IMR-90 (cell line): ENCODE measurements around the gene ZNF684. TPM values are rescaled to one million over a fixed set of nuclear protein-coding genes. Genes with fewer than 3 reads are reported as not detected.
A peak's percentile ranks its signal among the peaks of the same experiment; 100 is the strongest.

Experiments used
- ATAC-seq: fragments of 200-7000 bp; cut with Tn5 transposase; 2 replicates; pipeline ENCODE4 v1.9.1; 2020; ENCODE audit warnings: low read depth, mild to moderate bottlenecking, moderate library complexity
- BruUV-seq: library from RNA; stranded (reverse); fragments of 400-500 nt; replicated peaks from 2 replicates; lab custom pipeline; 2021; lab: Mats Ljungman, UMichigan
- CTCF ChIA-PET: fragments of 300-600 bp; formaldehyde crosslinking; extraction: SDS; loops from one replicate; lab custom pipeline; 2021; ENCODE audit warnings: antibody characterized with exemption; lab: Yijun Ruan, JAX
- POLR2A ChIA-PET: fragments of 300-600 bp; sonication (Branson Sonifier 250); formaldehyde crosslinking; loops from one replicate; lab custom pipeline; 2022; ENCODE audit warnings: antibody characterized with exemption; ENCODE audit not compliant: unreplicated experiment; lab: Charles Lee
- DNase-seq: peaks from one replicate; pipeline ENCODE4 v3.0.0; 2013
- H2AFZ ChIP-seq: replicated peaks from 2 replicates; pipeline ENCODE3; 2013; ENCODE audit warnings: low read length, mild to moderate bottlenecking; ENCODE audit not compliant: poor library complexity
- H2AK5ac ChIP-seq: 2 replicates; pipeline ENCODE4 v1.6.1; 2013; ENCODE audit warnings: low read depth, low read length, inconsistent platforms
- H2AK9ac ChIP-seq: replicated peaks from 2 replicates; pipeline ENCODE3; 2013; ENCODE audit warnings: mild to moderate bottlenecking, low read depth, low read length, moderate library complexity; ENCODE audit not compliant: poor library complexity
- H2BK120ac ChIP-seq: 2 replicates; pipeline ENCODE4 v1.6.1; 2013; ENCODE audit warnings: low read depth, low read length, inconsistent platforms
- H2BK15ac ChIP-seq: 3 replicates; pipeline ENCODE4 v1.6.1; 2013; ENCODE audit warnings: low read depth, low read length, inconsistent platforms
- H2BK20ac ChIP-seq: 2 replicates; pipeline ENCODE4 v1.6.1; 2013; ENCODE audit warnings: low read depth, mild to moderate bottlenecking, inconsistent platforms, low read length, moderate library complexity
- H2BK5ac ChIP-seq: 2 replicates; pipeline ENCODE4 v1.6.1; 2013; ENCODE audit warnings: mild to moderate bottlenecking, low read depth, low read length, inconsistent platforms; ENCODE audit not compliant: poor library complexity, severe bottlenecking
- H3K14ac ChIP-seq: replicated peaks from 2 replicates; pipeline ENCODE4 v1.6.1; 2013; ENCODE audit warnings: low read depth, low read length, inconsistent platforms
- H3K18ac ChIP-seq: 2 replicates; pipeline ENCODE4 v1.6.1; 2013; ENCODE audit warnings: low read depth, low read length, control low read depth
- H3K23ac ChIP-seq: 2 replicates; pipeline ENCODE4 v1.6.1; 2013; ENCODE audit warnings: low read depth, low read length, inconsistent platforms
- H3K27ac ChIP-seq: 2 replicates; pipeline ENCODE4 v1.5.1; 2013; ENCODE audit warnings: mild to moderate bottlenecking, control low read depth, low read length; ENCODE audit not compliant: insufficient read depth
- H3K27me3 ChIP-seq: 2 replicates; pipeline ENCODE4 v1.6.1; 2013; ENCODE audit warnings: low read length; ENCODE audit not compliant: control insufficient read depth, insufficient read depth
- H3K36me3 ChIP-seq: 2 replicates; pipeline ENCODE4 v1.6.1; 2013; ENCODE audit warnings: low read length, mixed read lengths; ENCODE audit not compliant: control insufficient read depth, insufficient read depth
- H3K4ac ChIP-seq: 2 replicates; pipeline ENCODE4 v1.6.1; 2013; ENCODE audit warnings: low read depth, low read length, inconsistent platforms
- H3K4me1 ChIP-seq: 2 replicates; pipeline ENCODE4 v1.6.1; 2013; ENCODE audit warnings: low read length, mixed read lengths; ENCODE audit not compliant: control insufficient read depth, insufficient read depth
- H3K4me2 ChIP-seq: 2 replicates; pipeline ENCODE4 v1.6.1; 2013; ENCODE audit warnings: low read depth, mild to moderate bottlenecking, control low read depth, low read length, moderate library complexity
- H3K4me3 ChIP-seq: 2 replicates; pipeline ENCODE4 v1.5.1; 2013; ENCODE audit warnings: low read depth, mild to moderate bottlenecking, control low read depth, low read length, moderate library complexity; ENCODE audit not compliant: insufficient read depth
- H3K56ac ChIP-seq: 2 replicates; pipeline ENCODE4 v1.6.1; 2013; ENCODE audit warnings: low read length, inconsistent platforms; ENCODE audit not compliant: insufficient read depth; ENCODE audit errors: extremely low read depth
- H3K79me1 ChIP-seq, 2 experiments: 2 replicates each; pipeline ENCODE4 v1.6.1; 2013; ENCODE audit warnings: low read length in 2 of 2, inconsistent platforms in 1 of 2, low read depth in 1 of 2
- H3K9ac ChIP-seq: 2 replicates; pipeline ENCODE4 v1.6.1; 2013; ENCODE audit warnings: low read depth, low read length, control low read depth
- H3K9me1 ChIP-seq: 2 replicates; pipeline ENCODE4 v1.6.1; 2013; ENCODE audit warnings: low read length, inconsistent platforms; ENCODE audit not compliant: insufficient read depth
- H3K9me3 ChIP-seq: 2 replicates; pipeline ENCODE4 v1.6.1; 2013; ENCODE audit warnings: low read length; ENCODE audit not compliant: control insufficient read depth, insufficient read depth
- H4K20me1 ChIP-seq: 2 replicates; pipeline ENCODE4 v1.6.1; 2013; ENCODE audit warnings: low read length, inconsistent platforms; ENCODE audit not compliant: insufficient read depth
- H4K5ac ChIP-seq: 2 replicates; pipeline ENCODE4 v1.6.1; 2013; ENCODE audit warnings: mild to moderate bottlenecking, low read depth, low read length, control low read depth
- H4K8ac ChIP-seq, 2 experiments: 2 replicates each; pipeline ENCODE4 v1.6.1; 2013; ENCODE audit warnings: low read depth in 2 of 2, low read length in 2 of 2, control low read depth in 1 of 2, inconsistent platforms in 1 of 2
- H4K91ac ChIP-seq: 2 replicates; pipeline ENCODE4 v1.6.1; 2013; ENCODE audit warnings: low read depth, low read length, inconsistent platforms; ENCODE audit not compliant: insufficient read depth
- CEBPB ChIP-seq: IDR thresholded peaks from 2 replicates; pipeline ENCODE4 v1.6.1; 2012; ENCODE audit warnings: low read depth, low read length, improper control_type of control experiment
- CHD1 ChIP-seq: IDR thresholded peaks from 2 replicates; pipeline ENCODE4 v1.6.1; 2012; ENCODE audit warnings: low read depth, low read length, improper control_type of control experiment
- ELK1 ChIP-seq: fragments of 150-350 bp; IDR thresholded peaks from 2 replicates; pipeline ENCODE4 v1.6.1; 2016; ENCODE audit warnings: low read depth, mild to moderate bottlenecking, low read length, moderate library complexity, borderline replicate concordance
- FOS ChIP-seq: fragments of 150-350 bp; IDR thresholded peaks from 2 replicates; pipeline ENCODE4 v1.6.1; 2016; ENCODE audit warnings: low read depth, low read length
- MAZ ChIP-seq: IDR thresholded peaks from 2 replicates; pipeline ENCODE4 v1.6.1; 2012; ENCODE audit warnings: low read depth, mild to moderate bottlenecking, low read length, improper control_type of control experiment, moderate library complexity, borderline replicate concordance
- MXI1 ChIP-seq: IDR thresholded peaks from 2 replicates; pipeline ENCODE4 v1.6.1; 2012; ENCODE audit warnings: low read depth, mild to moderate bottlenecking, low read length, moderate library complexity, borderline replicate concordance
- NFE2L2 ChIP-seq: fragments of 150-350 bp; IDR thresholded peaks from 2 replicates; pipeline ENCODE4 v1.6.1; 2016; ENCODE audit warnings: low read depth, mild to moderate bottlenecking, low read length
- POLR2A ChIP-seq: IDR thresholded peaks from 2 replicates; pipeline ENCODE4 v1.6.1; 2012; ENCODE audit warnings: mild to moderate bottlenecking, low read depth, low read length
- RAD21 ChIP-seq: IDR thresholded peaks from 2 replicates; pipeline ENCODE4 v1.6.1; 2012; ENCODE audit warnings: low read length, improper control_type of control experiment
- RCOR1 ChIP-seq: IDR thresholded peaks from 2 replicates; pipeline ENCODE4 v1.6.1; 2012; ENCODE audit warnings: mild to moderate bottlenecking, low read length, improper control_type of control experiment; ENCODE audit not compliant: insufficient replicate concordance
- RFX5 ChIP-seq: IDR thresholded peaks from 2 replicates; pipeline ENCODE4 v1.8.0; 2012; ENCODE audit warnings: low read depth, mild to moderate bottlenecking, low read length, moderate library complexity
- SMC3 ChIP-seq: fragments of 150-350 bp; IDR thresholded peaks from 2 replicates; pipeline ENCODE4 v1.6.1; 2016; ENCODE audit warnings: low read depth, mild to moderate bottlenecking, antibody characterized with exemption, low read length, moderate library complexity
- USF2 ChIP-seq: fragments of 150-350 bp; IDR thresholded peaks from 2 replicates; pipeline ENCODE4 v1.6.1; 2017; ENCODE audit warnings: mild to moderate bottlenecking, antibody characterized with exemption, low read length, low read depth
- dilution Hi-C: fragments of 300-500 bp; cut with HindIII; formaldehyde crosslinking; loops from one replicate; pipeline ENCODE4 v1.14.3; 2018; ENCODE audit warnings: low sequenced_read_pairs; ENCODE audit not compliant: unreplicated experiment
- in situ Hi-C: fragments of 300-500 bp; cut with MboI; formaldehyde crosslinking; loops from 3 replicates; pipeline ENCODE4 v1.14.3; 2019; ENCODE audit warnings: low sequenced_read_pairs, inconsistent platforms, mixed read lengths
- intact Hi-C: fragments of 100-400 bp; cut with micrococcal nuclease; formaldehyde crosslinking; loops from 2 replicates; pipeline ENCODE4 v1.10.0; 2022
- polyA plus RNA-seq, 3 experiments: library from polyadenylated mRNA; depleted of rRNA; stranded (reverse); fragments of >200 nt; gene quantifications; 2 replicates each; pipeline ENCODE4 v1.2.3, GENCODE V29; 2012; ENCODE audit warnings: low replicate concordance in 1 of 3
- total RNA-seq: library from RNA; depleted of rRNA; stranded (reverse); fragments of >200 nt; gene quantifications from 2 replicates; pipeline ENCODE4 v1.2.3, GENCODE V29; 2012
- TF ChIP-seq, protein P1 (sequence below): conservative IDR thresholded peaks from 2 replicates; pipeline ENCODE4 v1.5.1; 2012; ENCODE audit warnings: mild to moderate bottlenecking, low read depth, low read length, improper control_type of control experiment

Gene ZNF684
- total and polyA plus RNA-seq, 2 of the 4 experiments (the other 2 are of a cell fraction) = 1.4 to 4.1 TPM

GRCh38 chr1:40575336-40575735 lies 43.9 kb downstream of the ZNF684 start:
- Histone ChIP-seq H2BK5ac (no peak overlapping the region), H3K56ac (no peak overlapping the region), H2AK5ac (no peak overlapping the region), H4K20me1 (no peaks in the 10 kb centered on the region), H3K9ac (no peak overlapping the region), H4K8ac (no peak overlapping the region), H2BK20ac (no peak overlapping the region), H2BK15ac (no peak overlapping the region), H3K79me1 (no peaks in the 10 kb centered on the region), H2AFZ (no peak overlapping the region), H3K23ac (no peak overlapping the region), H3K9me3 (no peaks in the 10 kb centered on the region), H3K4ac (no peak overlapping the region), H3K18ac (no peak overlapping the region), H2BK120ac (no peak overlapping the region), H4K5ac (no peak overlapping the region), H3K36me3 (no peaks in the 10 kb centered on the region), H3K27ac (no peak overlapping the region), H3K27me3 (peaks cover 2% of the 10 kb centered on the region; the same call in 1 of the 2 replicates), H3K14ac (no peak overlapping the region), H2AK9ac (no peak overlapping the region), H4K91ac (no peak overlapping the region), H3K4me3 (no peak overlapping the region), H3K4me2 (no peak overlapping the region), H3K4me1 (no peaks in the 10 kb centered on the region), H3K9me1 (no peaks in the 10 kb centered on the region)
- in situ Hi-C loops = no loop called here
- no TSS peak for BruUV-seq
- ATAC-seq (peak; percentile 57), DNase-seq (peak; percentile 28)
- intact Hi-C loops = no loop called here
- ChIA-PET CTCF (no interaction called here), POLR2A (no interaction called here)
- dilution Hi-C loops = no loop called here
- TF ChIP-seq USF2 (no peak), ELK1 (no peak), CEBPB (no peak), SMC3 (no peak), CHD1 (no peak), POLR2A (no peak), MAZ (no peak), RAD21 (no peak), RFX5 (no peak), FOS (no peak), RCOR1 (no peak), MXI1 (no peak), NFE2L2 (no peak)
- TF ChIP-seq, protein P1, sequence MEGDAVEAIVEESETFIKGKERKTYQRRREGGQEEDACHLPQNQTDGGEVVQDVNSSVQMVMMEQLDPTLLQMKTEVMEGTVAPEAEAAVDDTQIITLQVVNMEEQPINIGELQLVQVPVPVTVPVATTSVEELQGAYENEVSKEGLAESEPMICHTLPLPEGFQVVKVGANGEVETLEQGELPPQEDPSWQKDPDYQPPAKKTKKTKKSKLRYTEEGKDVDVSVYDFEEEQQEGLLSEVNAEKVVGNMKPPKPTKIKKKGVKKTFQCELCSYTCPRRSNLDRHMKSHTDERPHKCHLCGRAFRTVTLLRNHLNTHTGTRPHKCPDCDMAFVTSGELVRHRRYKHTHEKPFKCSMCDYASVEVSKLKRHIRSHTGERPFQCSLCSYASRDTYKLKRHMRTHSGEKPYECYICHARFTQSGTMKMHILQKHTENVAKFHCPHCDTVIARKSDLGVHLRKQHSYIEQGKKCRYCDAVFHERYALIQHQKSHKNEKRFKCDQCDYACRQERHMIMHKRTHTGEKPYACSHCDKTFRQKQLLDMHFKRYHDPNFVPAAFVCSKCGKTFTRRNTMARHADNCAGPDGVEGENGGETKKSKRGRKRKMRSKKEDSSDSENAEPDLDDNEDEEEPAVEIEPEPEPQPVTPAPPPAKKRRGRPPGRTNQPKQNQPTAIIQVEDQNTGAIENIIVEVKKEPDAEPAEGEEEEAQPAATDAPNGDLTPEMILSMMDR = no peak
